ENCODE measurements around the gene CRYBB3.
"Not testable (repeated sequence)": the region's sequence is repeated elsewhere in the genome, so short reads cannot be mapped to it uniquely, and the experiment has no call there.

- TF ChIP-seq, protein P1, sequence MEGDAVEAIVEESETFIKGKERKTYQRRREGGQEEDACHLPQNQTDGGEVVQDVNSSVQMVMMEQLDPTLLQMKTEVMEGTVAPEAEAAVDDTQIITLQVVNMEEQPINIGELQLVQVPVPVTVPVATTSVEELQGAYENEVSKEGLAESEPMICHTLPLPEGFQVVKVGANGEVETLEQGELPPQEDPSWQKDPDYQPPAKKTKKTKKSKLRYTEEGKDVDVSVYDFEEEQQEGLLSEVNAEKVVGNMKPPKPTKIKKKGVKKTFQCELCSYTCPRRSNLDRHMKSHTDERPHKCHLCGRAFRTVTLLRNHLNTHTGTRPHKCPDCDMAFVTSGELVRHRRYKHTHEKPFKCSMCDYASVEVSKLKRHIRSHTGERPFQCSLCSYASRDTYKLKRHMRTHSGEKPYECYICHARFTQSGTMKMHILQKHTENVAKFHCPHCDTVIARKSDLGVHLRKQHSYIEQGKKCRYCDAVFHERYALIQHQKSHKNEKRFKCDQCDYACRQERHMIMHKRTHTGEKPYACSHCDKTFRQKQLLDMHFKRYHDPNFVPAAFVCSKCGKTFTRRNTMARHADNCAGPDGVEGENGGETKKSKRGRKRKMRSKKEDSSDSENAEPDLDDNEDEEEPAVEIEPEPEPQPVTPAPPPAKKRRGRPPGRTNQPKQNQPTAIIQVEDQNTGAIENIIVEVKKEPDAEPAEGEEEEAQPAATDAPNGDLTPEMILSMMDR (IDR thresholded peaks at IDR 0.05; ENCODE audit: insufficient read depth, low read depth, low read length) = not testable (repeated sequence)
- not testable (repeated sequence) for TF ChIP-seq EZH2 (IDR thresholded peaks at IDR 0.05; ENCODE audit: insufficient read depth, low read length)
These were observed 38.4 kb downstream of the CRYBB3 start for GRCh38 chr22:25238058-25238457.

Measured in astrocyte (in vitro differentiated cells and primary cell).